ENCODE measurements around the gene GRM8. TPM values are rescaled to one million over a fixed set of nuclear protein-coding genes. Genes with fewer than 3 reads are reported as not detected.

GRM8 gene
- total RNA-seq, 6 experiments from 2014 or later = not detected

GRCh38 chr7:126442908-126443307, 809.8 kb downstream of the GRM8 start:
- no peak for DNase-seq
- Mint-ChIP-seq H3K4me1 (ENCODE audit: low read depth) (no peaks in the 10 kb centered on the region), H3K4me3 (no peak overlapping the region), H3K36me3 (ENCODE audit: low read depth) (no peaks in the 10 kb centered on the region), H3K27ac (no peak overlapping the region), H3K27me3 (ENCODE audit: insufficient read depth) (no peaks in the 10 kb centered on the region), H3K9me3 (peaks cover 32% of the 10 kb centered on the region)
- TF ChIP-seq, protein P1, sequence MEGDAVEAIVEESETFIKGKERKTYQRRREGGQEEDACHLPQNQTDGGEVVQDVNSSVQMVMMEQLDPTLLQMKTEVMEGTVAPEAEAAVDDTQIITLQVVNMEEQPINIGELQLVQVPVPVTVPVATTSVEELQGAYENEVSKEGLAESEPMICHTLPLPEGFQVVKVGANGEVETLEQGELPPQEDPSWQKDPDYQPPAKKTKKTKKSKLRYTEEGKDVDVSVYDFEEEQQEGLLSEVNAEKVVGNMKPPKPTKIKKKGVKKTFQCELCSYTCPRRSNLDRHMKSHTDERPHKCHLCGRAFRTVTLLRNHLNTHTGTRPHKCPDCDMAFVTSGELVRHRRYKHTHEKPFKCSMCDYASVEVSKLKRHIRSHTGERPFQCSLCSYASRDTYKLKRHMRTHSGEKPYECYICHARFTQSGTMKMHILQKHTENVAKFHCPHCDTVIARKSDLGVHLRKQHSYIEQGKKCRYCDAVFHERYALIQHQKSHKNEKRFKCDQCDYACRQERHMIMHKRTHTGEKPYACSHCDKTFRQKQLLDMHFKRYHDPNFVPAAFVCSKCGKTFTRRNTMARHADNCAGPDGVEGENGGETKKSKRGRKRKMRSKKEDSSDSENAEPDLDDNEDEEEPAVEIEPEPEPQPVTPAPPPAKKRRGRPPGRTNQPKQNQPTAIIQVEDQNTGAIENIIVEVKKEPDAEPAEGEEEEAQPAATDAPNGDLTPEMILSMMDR (IDR thresholded peaks at IDR 0.05) = no peak

DNA sequence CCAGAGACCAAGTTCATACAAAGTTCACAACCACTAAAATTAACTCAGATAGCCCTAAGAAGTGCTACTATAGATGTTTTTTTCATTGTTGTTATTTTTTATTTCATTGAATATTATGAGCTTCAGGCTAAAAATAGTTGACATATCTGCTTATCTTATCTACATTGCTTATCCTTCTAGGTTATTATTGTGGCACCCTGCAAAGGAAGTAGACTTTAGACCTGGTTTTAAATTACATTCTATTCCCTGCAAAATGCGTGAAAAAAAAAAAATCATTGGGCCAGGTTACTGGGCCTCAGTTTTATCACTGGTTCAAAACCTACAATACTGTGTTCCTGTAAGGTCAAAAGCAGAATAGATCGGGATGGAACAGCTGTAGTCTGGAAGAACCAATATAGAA, 811.0 kb downstream of the GRM8 start:
- no peak overlapping the region for H3K27ac Mint-ChIP-seq
- H3K27me3 Mint-ChIP-seq (ENCODE audit: insufficient read depth) = no peaks in the 10 kb centered on the region
- no peaks in the 10 kb centered on the region for H3K36me3 Mint-ChIP-seq (ENCODE audit: low read depth)
- DNase-seq = no peak
- peaks cover 27% of the 10 kb centered on the region for H3K9me3 Mint-ChIP-seq
- H3K4me1 Mint-ChIP-seq (ENCODE audit: low read depth) = no peaks in the 10 kb centered on the region
- no peak overlapping the region for H3K4me3 Mint-ChIP-seq
- TF ChIP-seq, protein P1 (IDR thresholded peaks at IDR 0.05) = no peak

DNA sequence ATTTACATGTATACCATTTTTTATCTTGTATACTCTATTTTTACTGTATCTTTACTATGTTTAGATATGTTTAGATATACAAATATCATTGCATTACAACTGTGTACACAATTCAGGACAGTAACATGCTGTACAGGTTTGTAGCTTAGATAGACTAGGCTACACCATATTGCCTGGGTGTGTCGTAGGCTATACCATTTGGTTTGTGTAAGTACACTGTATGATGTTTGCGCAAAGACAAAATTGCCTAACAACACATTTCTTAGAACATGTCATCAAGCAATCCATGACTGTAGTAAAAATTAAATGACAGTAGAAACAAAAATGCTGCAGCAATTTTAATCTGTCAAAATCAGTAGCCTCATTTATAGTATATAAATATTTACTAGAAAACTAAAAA, 812.2 kb downstream of the GRM8 start:
- TF ChIP-seq, protein P1 (IDR thresholded peaks at IDR 0.05) = no peak
- no peak overlapping the region for H3K4me3 Mint-ChIP-seq
- H3K9me3 Mint-ChIP-seq = peaks cover 20% of the 10 kb centered on the region
- no peaks in the 10 kb centered on the region for H3K4me1 Mint-ChIP-seq (ENCODE audit: low read depth)
- H3K36me3 Mint-ChIP-seq (ENCODE audit: low read depth) = no peaks in the 10 kb centered on the region
- H3K27me3 Mint-ChIP-seq (ENCODE audit: insufficient read depth) = no peaks in the 10 kb centered on the region
- no peak overlapping the region for H3K27ac Mint-ChIP-seq
- DNase-seq = no peak

GRCh38 chr7:126436213-126436868, 816.4 kb downstream of the GRM8 start:
- DNase-seq = no peak
- H3K27ac Mint-ChIP-seq = no peak overlapping the region
- no peaks in the 10 kb centered on the region for H3K4me1 Mint-ChIP-seq (ENCODE audit: low read depth)

DNA sequence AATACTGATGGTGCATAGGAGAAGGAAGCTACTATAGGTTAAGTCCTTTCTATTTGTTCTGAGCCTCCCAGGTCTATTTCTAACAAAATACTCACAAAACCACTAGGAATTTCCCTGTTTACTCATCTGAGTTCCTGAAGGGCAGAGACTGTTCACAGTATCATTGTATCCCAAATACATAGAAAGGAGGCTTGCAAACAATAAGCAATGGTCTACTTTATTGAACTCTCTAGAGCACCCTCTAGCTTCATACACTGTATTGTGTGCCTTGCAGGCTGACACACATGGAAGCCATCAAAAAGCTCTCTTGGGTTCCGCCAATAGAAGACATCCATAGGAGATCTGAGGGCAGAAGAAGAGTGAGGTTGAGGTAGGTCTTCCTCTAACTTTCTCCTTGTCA, 826.1 kb downstream of the GRM8 start:
- no peak overlapping the region for H3K27ac Mint-ChIP-seq
- H3K27me3 Mint-ChIP-seq (ENCODE audit: insufficient read depth) = no peaks in the 10 kb centered on the region; the same call in none of the 2 replicates
- TF ChIP-seq, protein P1 (IDR thresholded peaks at IDR 0.05) = no peak
- no peaks in the 10 kb centered on the region for H3K4me1 Mint-ChIP-seq (ENCODE audit: low read depth)
- no peak overlapping the region for H3K4me3 Mint-ChIP-seq
- DNase-seq = no peak
- H3K36me3 Mint-ChIP-seq (ENCODE audit: low read depth) = no peaks in the 10 kb centered on the region
- peaks cover 34% of the 10 kb centered on the region for H3K9me3 Mint-ChIP-seq

More at GRCh38 chr7:126436213-126436868, 816.4 kb downstream of the GRM8 start:
- Mint-ChIP-seq H3K36me3 (ENCODE audit: low read depth) (no peaks in the 10 kb centered on the region), H3K4me3 (no peak overlapping the region), H3K27me3 (ENCODE audit: insufficient read depth) (no peaks in the 10 kb centered on the region; the same call in 1 of the 2 replicates), H3K9me3 (peaks cover 24% of the 10 kb centered on the region)
- TF ChIP-seq, protein P1 (IDR thresholded peaks at IDR 0.05) = no peak
